CD4-positive, alpha-beta T cell (primary cell): Measurements from ENCODE around the gene UBA6. TPM values are rescaled to one million over a fixed set of nuclear protein-coding genes. Genes with fewer than 3 reads are reported as not detected.

Experiments used
- ATAC-seq: fragments of 200-7000 bp; cut with Tn5 transposase; one replicate; pipeline ENCODE4 v1.10.0; 2022; ENCODE audit warnings: mild to moderate bottlenecking; ENCODE audit not compliant: poor library complexity
- CTCF ChIA-PET: fragments of 350-600 bp; sonication (Branson Sonifier 250); formaldehyde crosslinking; loops from one replicate; lab custom pipeline; 2021; ENCODE audit warnings: antibody characterized with exemption, inconsistent platforms; lab: Charles Lee
- POLR2A ChIA-PET: fragments of 350-600 bp; sonication (Branson Sonifier 250); formaldehyde crosslinking; loops from one replicate; lab custom pipeline; 2021; ENCODE audit warnings: antibody characterized with exemption, inconsistent platforms; lab: Charles Lee
- DNase-seq, 14 experiments: peaks; one replicate each; pipeline ENCODE4 v3.0.0-alpha.2; 2013 to 2020; ENCODE audit warnings: mixed read lengths in 2 of 14
- H3K27ac ChIP-seq, 2 donors: one replicate each; pipeline versions ENCODE4 v1.5.1 to v1.7.0; 2013; ENCODE audit warnings: low read length in 2 of 2, low read depth in 1 of 2, mild to moderate bottlenecking in 1 of 2
- H3K27me3 ChIP-seq, 2 experiments: 1 replicate in 1 of 2; 2 replicates in 1 of 2; pipeline versions ENCODE4 v1.6.1 to v1.7.0; 2013; ENCODE audit warnings: low read length in 2 of 2, control low read depth in 1 of 2, mild to moderate bottlenecking in 1 of 2, moderate library complexity in 1 of 2; ENCODE audit not compliant: insufficient read depth in 2 of 2, control insufficient read depth in 1 of 2
- H3K36me3 ChIP-seq: one replicate; pipeline ENCODE4 v1.6.1; 2013; ENCODE audit warnings: low read length, control low read depth; ENCODE audit not compliant: insufficient read depth
- H3K4me1 ChIP-seq: one replicate; pipeline ENCODE4 v1.6.1; 2013; ENCODE audit warnings: low read length, control low read depth; ENCODE audit not compliant: insufficient read depth
- H3K4me3 ChIP-seq: one replicate; pipeline ENCODE4 v1.5.1; 2013; ENCODE audit warnings: mild to moderate bottlenecking, low read length, moderate library complexity
- H3K9me3 ChIP-seq, 2 experiments: 1 replicate in 1 of 2; 2 replicates in 1 of 2; pipeline versions ENCODE4 v1.6.1 to v1.7.0; 2013; ENCODE audit warnings: low read length in 2 of 2, mild to moderate bottlenecking in 2 of 2, control low read depth in 1 of 2, moderate library complexity in 1 of 2; ENCODE audit not compliant: control insufficient read depth in 1 of 2, insufficient read depth in 1 of 2
- H3K27ac Mint-ChIP-seq: one replicate; pipeline ENCODE4 v1.8.0; 2020; ENCODE audit warnings: mixed read lengths
- H3K27me3 Mint-ChIP-seq: one replicate; pipeline ENCODE4 v1.8.0; 2021; ENCODE audit warnings: mixed read lengths
- H3K36me3 Mint-ChIP-seq: one replicate; pipeline ENCODE4 v1.8.0; 2021; ENCODE audit warnings: low read depth, mixed read lengths
- H3K4me1 Mint-ChIP-seq: one replicate; pipeline ENCODE4 v1.8.0; 2021; ENCODE audit warnings: low read depth, mixed read lengths
- H3K4me3 Mint-ChIP-seq: one replicate; pipeline ENCODE4 v1.8.0; 2020; ENCODE audit warnings: mild to moderate bottlenecking, mixed read lengths
- H3K9me3 Mint-ChIP-seq: one replicate; pipeline ENCODE4 v1.8.0; 2020; ENCODE audit warnings: mixed read lengths
- CTCF ChIP-seq: fragments of 200-600 bp; IDR thresholded peaks from one replicate; pipeline ENCODE4 v1.8.0; 2022; ENCODE audit warnings: antibody characterized with exemption, mild to moderate bottlenecking
- intact Hi-C, 2 experiments: fragments of 100-400 bp; cut with DNase I in 1 of 2; cut with micrococcal nuclease in 1 of 2; formaldehyde crosslinking; loops; one replicate each; pipeline versions ENCODE4 v1.15.1 to v1.9.0; 2023 to 2025; cut with DNase I, micrococcal nuclease
- total RNA-seq, 174 experiments: library from RNA in 2 of 174; stranded (reverse) in 2 of 174; gene quantifications; one replicate each; pipeline ENCODE4 v1.2.3 and lab custom pipeline; 2021 to 2026

The UBA6 gene
- total RNA-seq, 2 experiments from 2014 or later = 33.4 to 45.5 TPM

- H3K27ac Mint-ChIP-seq = no peak overlapping the region
- peaks cover 22% of the 10 kb centered on the region for H3K9me3 Mint-ChIP-seq
- H3K4me1 Mint-ChIP-seq = no peaks in the 10 kb centered on the region
- Histone ChIP-seq H3K27ac (no peak overlapping the region), H3K4me1 (no peaks in the 10 kb centered on the region), H3K36me3 (peaks cover 12% of the 10 kb centered on the region), H3K4me3 (no peak overlapping the region), H3K9me3 (peaks cover 0 to under 1% of the 10 kb centered on the region in 2 experiments), H3K27me3 (no peaks in the 10 kb centered on the region)
- H3K36me3 Mint-ChIP-seq = peaks cover 75% of the 10 kb centered on the region
- no peak for TF ChIP-seq CTCF
- H3K4me3 Mint-ChIP-seq = no peak overlapping the region
- intact Hi-C loops = no loop called here
- no peaks in the 10 kb centered on the region for H3K27me3 Mint-ChIP-seq
- ChIA-PET POLR2A (interaction anchor here (1.2 kb wide), 1 partner anchor 69 kb away, joined by 4 read pairs; the partner anchor contains the start of gene CENPC), CTCF (no interaction called here)
- DNase-seq (no peak), ATAC-seq (no peak)
Observed at GRCh38 chr4:67615119-67615518, 85.8 kb downstream of the UBA6 start.

GRCh38 chr4:67614186-67614585 is 86.8 kb downstream of the UBA6 start:
- Mint-ChIP-seq H3K27me3 (no peaks in the 10 kb centered on the region), H3K4me1 (no peaks in the 10 kb centered on the region), H3K9me3 (peaks cover 26% of the 10 kb centered on the region), H3K4me3 (no peak overlapping the region), H3K36me3 (peaks cover 74% of the 10 kb centered on the region), H3K27ac (no peak overlapping the region)
- Histone ChIP-seq H3K9me3 (peaks cover 0 to 4% of the 10 kb centered on the region in 2 experiments), H3K4me1 (no peaks in the 10 kb centered on the region), H3K36me3 (peaks cover 10% of the 10 kb centered on the region), H3K4me3 (no peak overlapping the region), H3K27ac (no peak overlapping the region), H3K27me3 (no peaks in the 10 kb centered on the region)
- ChIA-PET CTCF (no interaction called here), POLR2A (no interaction called here)
- intact Hi-C loops = no loop called here
- ATAC-seq = no peak
- TF ChIP-seq CTCF = no peak
- no peak for DNase-seq

GRCh38 chr4:67608027-67608426 is 92.9 kb downstream of the UBA6 start:
- no peak for DNase-seq
- peaks cover 0 to 4% of the 10 kb centered on the region in 2 experiments for H3K9me3 ChIP-seq
- TF ChIP-seq CTCF = no peak
- no peak overlapping the region for H3K27ac Mint-ChIP-seq
- intact Hi-C loops = no loop called here
- CTCF ChIA-PET = interaction anchor here (0.9 kb wide), 1 partner anchor 16 kb away, joined by 3 read pairs; no protein-coding TSS in a partner anchor
- H3K9me3 Mint-ChIP-seq = peaks cover 10% of the 10 kb centered on the region
- no peaks in the 10 kb centered on the region for H3K36me3 ChIP-seq
- H3K4me3 ChIP-seq = no peak overlapping the region
- peaks cover 49% of the 10 kb centered on the region for H3K36me3 Mint-ChIP-seq
- H3K4me3 Mint-ChIP-seq = no peak overlapping the region
- no peaks in the 10 kb centered on the region for H3K27me3 Mint-ChIP-seq
- H3K4me1 ChIP-seq = no peaks in the 10 kb centered on the region
- POLR2A ChIA-PET = no interaction called here
- ATAC-seq = no peak
- no peaks in the 10 kb centered on the region for H3K27me3 ChIP-seq
- H3K27ac ChIP-seq = no peak overlapping the region
- peaks cover 4% of the 10 kb centered on the region for H3K4me1 Mint-ChIP-seq
